GM19397 (cell line): ENCODE results near the gene CATSPER3.

Experiments used
- ATAC-seq: cut with Tn5 transposase; IDR thresholded peaks from one replicate; pipeline ENCODE4 v1.9.1; 2021; ENCODE audit warnings: mild to moderate bottlenecking, moderate library complexity; ENCODE audit not compliant: unreplicated experiment

The CATSPER3 gene

GRCh38 chr5:135040333-135041144 is 72.8 kb downstream of the CATSPER3 start:
- no peak for ATAC-seq

- no peak for ATAC-seq
Observed at GRCh38 chr5:135041145-135041587, 73.5 kb downstream of the CATSPER3 start.

- no peak for ATAC-seq
Observed at GRCh38 chr5:135041726-135042125, 74.0 kb downstream of the CATSPER3 start.

- ATAC-seq, result no peak
Observed at GRCh38 chr5:135042595-135042994, 74.9 kb downstream of the CATSPER3 start.

- ATAC-seq, result no peak
Observed at GRCh38 chr5:135045488-135045887, 77.8 kb downstream of the CATSPER3 start.

DNA sequence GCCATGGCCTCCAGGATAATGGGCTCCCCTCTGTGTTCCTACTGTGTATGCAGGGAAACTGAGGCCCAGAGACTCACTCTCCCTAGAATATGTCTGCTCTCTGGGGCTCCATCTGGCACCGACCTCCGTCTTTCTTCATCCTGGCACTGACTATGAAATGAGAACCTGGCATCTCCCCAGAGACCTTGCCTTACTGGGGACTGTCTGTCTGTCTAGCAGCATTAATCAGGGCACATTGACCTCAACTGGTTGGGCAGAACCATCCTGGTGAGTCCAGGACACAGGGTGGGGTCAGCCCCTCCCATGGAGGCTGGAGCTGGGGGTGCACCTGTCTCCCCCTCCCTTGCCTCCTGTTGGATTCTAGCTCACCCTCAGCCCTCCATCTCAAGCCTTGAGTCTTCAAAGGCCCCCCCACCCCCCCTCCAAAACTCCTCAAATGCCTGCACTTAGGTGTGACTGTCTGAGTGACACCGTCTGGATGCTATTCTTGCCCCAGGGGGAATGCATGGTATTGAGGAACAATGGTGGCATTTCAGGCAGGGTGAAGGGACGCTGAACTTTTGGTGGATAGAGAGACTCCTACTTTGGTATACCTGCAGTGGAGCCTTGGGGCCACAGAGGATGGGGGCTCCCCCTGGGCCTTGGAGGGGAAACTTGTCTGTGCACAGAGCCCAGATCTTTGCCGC is 79.1 kb downstream of the CATSPER3 start:
- no peak for ATAC-seq

DNA sequence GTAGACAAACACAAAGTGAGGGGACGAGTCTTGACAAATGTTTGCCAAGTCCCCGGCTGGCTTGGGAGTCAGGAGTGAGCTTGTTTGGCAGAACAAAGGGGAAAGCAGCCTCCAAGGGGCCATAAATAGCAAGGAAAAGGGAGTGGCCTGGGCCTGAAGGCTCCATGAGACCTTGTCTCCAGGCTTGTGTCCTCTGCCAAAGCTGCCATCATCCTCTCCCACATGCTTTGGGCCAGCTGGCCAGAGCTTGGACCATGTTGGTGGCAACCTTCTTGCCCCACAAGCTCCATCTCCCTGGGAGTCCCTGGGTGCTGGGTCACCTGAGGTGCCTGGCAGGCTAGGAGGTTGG is 79.6 kb downstream of the CATSPER3 start:
- ATAC-seq, result no peak

DNA sequence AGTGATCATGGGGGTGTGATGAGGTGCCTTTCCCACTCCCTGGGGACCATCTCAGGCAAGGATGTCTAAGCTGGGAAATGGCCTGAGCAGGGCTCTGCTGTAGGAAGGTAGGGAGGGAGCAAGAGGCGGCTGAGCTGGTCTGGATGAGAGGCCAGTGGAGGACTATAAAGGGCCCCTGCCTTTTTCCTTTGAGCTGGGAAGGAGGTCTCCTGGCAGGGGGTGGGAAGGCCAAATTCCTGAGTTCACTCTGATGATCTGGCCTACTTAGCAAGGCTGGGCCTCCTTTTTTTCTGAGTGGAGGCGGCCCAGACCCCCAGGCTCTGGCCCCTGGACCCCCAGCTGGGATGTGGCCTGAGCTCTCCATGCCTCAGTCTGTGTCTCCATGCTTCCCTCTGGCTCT is 80.6 kb downstream of the CATSPER3 start:
- ATAC-seq, result no peak

DNA sequence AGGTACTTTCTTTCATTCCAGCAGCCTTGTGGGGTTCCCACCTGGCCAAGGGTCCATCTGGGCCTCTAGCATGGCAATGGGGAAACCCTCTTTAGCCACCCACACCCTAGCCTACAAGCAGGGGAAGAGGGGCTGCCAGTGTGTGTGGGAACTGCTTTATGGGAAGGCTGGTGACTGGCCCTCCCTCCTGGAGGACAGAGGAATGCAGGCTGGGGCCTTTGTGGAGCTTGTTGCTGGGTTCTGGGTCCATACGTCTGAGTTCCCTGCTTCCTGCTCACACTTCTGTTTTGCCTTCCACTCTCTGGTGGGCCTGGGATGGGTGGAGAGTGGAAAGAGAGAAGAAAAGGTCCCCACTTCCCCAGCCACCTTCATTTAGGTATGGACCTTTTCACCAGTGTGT is 81.2 kb downstream of the CATSPER3 start:
- ATAC-seq, result no peak

DNA sequence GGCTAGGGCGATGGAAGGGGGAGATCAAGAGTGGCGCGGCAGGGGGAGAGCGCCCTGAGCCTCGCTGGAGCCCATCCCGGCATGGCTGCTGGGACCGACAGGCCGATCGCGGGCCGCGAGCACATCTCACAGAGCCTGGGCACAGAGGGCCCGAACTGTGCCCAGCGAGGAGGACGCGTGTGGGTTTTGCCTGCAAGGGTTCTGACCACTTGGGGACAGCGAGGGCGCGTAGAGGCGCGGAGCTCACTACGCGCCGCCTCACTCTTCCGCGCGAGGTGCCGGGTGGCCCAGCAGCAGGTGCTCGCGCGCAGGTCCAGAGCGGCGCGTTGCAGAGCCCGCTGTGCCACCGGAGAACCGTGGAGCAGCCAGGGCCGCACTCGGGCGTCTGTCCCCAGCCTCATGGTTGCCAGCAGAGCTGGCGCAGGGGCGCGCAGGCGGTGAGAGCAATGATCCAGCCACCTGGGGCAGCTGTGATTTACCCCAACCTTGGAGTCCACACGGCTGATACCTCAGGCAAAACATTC is 82.6 kb downstream of the CATSPER3 start:
- ATAC-seq, result no peak

DNA sequence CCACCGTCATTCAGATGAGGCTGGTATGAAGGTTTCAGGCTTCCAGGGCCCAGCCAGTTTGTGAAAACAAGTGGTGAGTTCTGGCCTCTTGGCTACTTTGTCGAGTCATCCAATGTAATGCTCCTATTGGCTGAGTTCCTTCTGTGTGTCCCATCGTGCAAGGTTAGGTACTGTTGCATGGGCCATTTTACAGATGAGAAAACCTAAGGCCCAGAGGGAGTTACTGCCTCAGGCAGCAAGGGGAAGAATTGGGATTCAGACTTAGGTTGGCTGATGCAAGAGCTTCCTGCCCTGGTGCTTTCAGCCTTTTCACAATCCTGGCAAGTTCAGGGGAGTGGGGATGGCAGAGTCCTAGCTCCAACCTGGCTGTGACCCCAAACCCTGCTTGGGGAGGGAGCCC is 83.7 kb downstream of the CATSPER3 start:
- no peak for ATAC-seq

- ATAC-seq, result no peak
Observed at GRCh38 chr5:135051872-135052271, 84.2 kb downstream of the CATSPER3 start.

DNA sequence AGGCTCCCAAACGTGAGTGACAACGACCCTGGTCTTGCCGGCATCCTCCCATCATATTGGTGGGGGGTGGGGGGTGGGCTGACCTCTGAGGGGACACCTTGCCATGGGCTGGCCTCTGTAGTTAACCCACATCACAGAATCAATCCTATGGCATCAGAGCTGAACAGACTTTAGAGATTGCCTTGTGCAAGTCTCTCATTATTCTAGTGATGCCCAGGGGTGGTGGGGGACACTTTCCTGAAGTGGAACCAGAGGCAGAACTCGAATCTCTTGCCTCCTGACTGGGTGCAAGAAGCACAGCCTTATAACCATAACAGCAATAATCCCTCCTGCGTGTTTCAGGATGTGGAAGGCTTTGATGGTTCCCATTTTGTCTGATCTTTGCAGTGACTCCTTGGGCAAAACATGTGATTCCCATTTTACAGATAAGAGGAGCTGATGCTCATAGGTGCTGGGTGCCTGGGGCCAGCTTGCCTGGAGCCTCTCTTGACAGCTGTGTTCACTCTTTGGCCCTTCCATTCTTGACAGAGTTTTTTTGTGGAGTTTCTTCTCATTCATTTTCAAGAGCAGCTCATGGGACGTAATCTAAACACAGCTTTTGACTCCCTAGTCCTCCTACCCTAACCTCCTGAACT is 84.9 kb downstream of the CATSPER3 start:
- ATAC-seq, result no peak

GRCh38 chr5:135053278-135053677 is 85.6 kb downstream of the CATSPER3 start:
- ATAC-seq, result peak; percentile 88

DNA sequence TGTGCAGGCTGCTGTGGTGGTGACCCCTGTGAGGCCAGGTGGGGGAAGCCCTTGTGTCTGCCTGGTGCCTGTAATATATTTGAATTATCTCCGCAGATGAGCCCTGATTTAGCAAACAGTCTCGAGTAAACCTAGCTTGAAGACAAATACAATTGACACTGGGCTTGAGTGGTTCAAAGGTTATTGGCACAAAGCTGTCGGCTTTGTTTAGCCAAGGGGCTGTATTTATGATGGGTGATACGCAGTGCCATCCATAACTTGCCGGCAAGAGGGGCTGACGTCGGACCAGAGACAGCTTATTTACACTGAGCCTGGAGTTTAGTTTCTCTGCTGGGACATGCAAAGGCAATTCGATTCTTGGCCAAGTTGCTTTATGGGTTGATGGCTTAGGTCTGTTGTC is 86.3 kb downstream of the CATSPER3 start:
- ATAC-seq, result no peak

GRCh38 chr5:135054546-135054945 is 86.8 kb downstream of the CATSPER3 start:
- no peak for ATAC-seq

GRCh38 chr5:135055396-135055795 is 87.7 kb downstream of the CATSPER3 start:
- no peak for ATAC-seq

DNA sequence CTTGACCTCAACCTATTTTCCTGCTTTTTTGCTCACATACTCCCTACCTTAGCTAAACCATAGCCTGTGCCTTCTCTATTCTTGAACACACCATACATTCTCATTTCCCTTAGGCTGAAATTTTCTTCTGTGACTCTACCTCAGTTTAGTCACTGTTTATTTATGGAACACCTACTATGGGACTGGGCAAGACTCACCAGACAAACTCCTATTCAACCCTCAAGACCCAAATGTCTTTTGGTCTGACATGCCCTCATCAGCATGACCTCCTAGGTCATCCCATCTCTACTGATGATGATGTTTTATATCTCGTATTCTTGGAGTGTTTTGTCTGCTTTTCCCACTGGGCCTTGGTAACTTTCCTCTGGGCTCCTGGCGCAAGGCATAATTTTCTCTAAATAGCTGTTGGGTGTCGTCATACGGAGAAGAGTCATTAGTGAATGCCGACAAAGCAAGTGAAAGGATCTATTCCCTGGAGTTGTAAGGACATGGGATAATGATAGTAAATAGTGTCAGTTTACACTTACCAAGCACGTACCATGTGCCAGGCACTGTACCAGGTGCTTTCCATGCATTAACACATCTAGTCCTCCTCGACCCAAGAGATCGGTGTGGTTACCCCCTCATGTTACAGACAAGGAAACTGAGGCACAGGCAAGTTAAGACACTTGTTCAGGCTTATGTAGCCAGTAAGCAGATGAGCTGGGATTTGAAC is 88.8 kb downstream of the CATSPER3 start:
- no peak for ATAC-seq

DNA sequence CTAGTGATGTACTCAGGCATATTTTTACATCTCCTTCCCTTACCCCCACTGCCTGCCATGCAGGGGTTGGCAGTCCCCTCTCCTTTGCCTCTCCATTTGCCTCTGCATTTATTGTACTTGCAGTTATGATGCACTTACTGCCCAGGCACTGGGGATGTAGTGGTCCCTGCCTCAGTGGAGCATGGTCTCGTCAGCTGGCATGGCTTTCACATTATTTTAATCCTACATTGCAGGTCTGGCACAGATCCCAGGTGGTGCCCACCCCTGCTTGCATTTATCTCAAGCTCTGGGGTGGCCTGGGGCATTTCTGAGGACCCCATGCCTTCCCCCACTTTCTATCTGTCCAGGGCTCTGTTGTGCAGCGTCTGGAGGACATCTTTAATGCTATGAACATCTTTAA is 89.5 kb downstream of the CATSPER3 start:
- no peak for ATAC-seq

DNA sequence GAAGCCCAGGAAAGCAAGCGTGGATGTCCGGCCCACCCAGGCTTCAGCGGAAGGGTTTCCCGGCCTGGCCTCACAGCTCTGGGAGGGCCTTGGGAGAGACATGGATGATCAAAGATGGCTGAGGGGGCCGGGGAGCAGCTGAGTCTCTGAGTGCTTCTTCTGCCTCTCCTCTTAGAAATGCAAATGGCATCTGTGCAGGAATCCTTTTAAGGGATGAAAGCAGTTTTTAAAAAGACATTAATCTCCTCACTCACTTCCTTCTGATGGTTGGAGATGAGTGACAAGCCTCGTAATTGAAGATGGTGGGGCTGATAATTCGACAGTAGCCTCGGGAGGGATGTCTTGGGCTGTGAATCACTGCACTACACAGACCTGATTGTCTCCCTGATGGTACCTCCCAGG is 90.6 kb downstream of the CATSPER3 start:
- no peak for ATAC-seq
